Activated naive CD4-positive, alpha-beta T cell treated with anti-CD3 and anti-CD28 coated beads, Interleukin-2, amount 10 ng/mL, durations not matched to agents 7 days and 5 days (primary cell): Measurements from ENCODE around the gene CLEC19A.

Experiments
- CTCF ChIA-PET: fragments of 350-600 bp; sonication (Branson Sonifier 250); formaldehyde crosslinking; loops from one replicate; lab custom pipeline; 2021; ENCODE audit warnings: antibody characterized with exemption; lab: Charles Lee
- DNase-seq: peaks from one replicate; pipeline ENCODE4 v3.0.0-alpha.2; 2020
- H3K27ac Mint-ChIP-seq: one replicate; pipeline ENCODE4 v1.8.0; 2021; ENCODE audit warnings: mild to moderate bottlenecking, moderate library complexity, mixed read lengths
- H3K27me3 Mint-ChIP-seq: one replicate; pipeline ENCODE4 v1.8.0; 2021; ENCODE audit warnings: mild to moderate bottlenecking, mixed read lengths
- H3K36me3 Mint-ChIP-seq: one replicate; pipeline ENCODE4 v1.8.0; 2021; ENCODE audit warnings: mixed read lengths
- H3K4me1 Mint-ChIP-seq: one replicate; pipeline ENCODE4 v1.8.0; 2021; ENCODE audit warnings: mixed read lengths
- H3K4me3 Mint-ChIP-seq: one replicate; pipeline ENCODE4 v1.8.0; 2021; ENCODE audit warnings: mild to moderate bottlenecking, moderate library complexity, mixed read lengths
- H3K9me3 Mint-ChIP-seq: one replicate; pipeline ENCODE4 v1.8.0; 2021; ENCODE audit warnings: mixed read lengths

The CLEC19A gene

GRCh38 chr16:19266774-19267173 is 18.8 kb upstream of the CLEC19A start:
- H3K4me3 Mint-ChIP-seq: no peak overlapping the region
- H3K27ac Mint-ChIP-seq: no peak overlapping the region
- no peaks in the 10 kb centered on the region for H3K4me1 Mint-ChIP-seq
- no peaks in the 10 kb centered on the region for H3K36me3 Mint-ChIP-seq
- no peaks in the 10 kb centered on the region for H3K27me3 Mint-ChIP-seq
- no peak for DNase-seq
- CTCF ChIA-PET: no interaction called here
- peaks cover 20% of the 10 kb centered on the region for H3K9me3 Mint-ChIP-seq

GRCh38 chr16:19269098-19269497 is 16.4 kb upstream of the CLEC19A start:
- Mint-ChIP-seq H3K4me3 (no peak overlapping the region), H3K27me3 (no peaks in the 10 kb centered on the region), H3K9me3 (peaks cover 20% of the 10 kb centered on the region), H3K4me1 (no peaks in the 10 kb centered on the region), H3K36me3 (no peaks in the 10 kb centered on the region), H3K27ac (no peak overlapping the region)
- DNase-seq: no peak
- CTCF ChIA-PET: interaction anchor here (0.7 kb wide), 1 partner anchor 9 kb away, joined by 3 read pairs; no protein-coding TSS in a partner anchor

GRCh38 chr16:19274165-19274797 is 11.2 kb upstream of the CLEC19A start:
- CTCF ChIA-PET: no interaction called here
- no peaks in the 10 kb centered on the region for H3K36me3 Mint-ChIP-seq
- no peaks in the 10 kb centered on the region for H3K27me3 Mint-ChIP-seq
- H3K4me1 Mint-ChIP-seq: no peaks in the 10 kb centered on the region
- DNase-seq: no peak
- H3K27ac Mint-ChIP-seq: no peak overlapping the region
- H3K9me3 Mint-ChIP-seq: peaks cover 4% of the 10 kb centered on the region
- no peak overlapping the region for H3K4me3 Mint-ChIP-seq

DNA sequence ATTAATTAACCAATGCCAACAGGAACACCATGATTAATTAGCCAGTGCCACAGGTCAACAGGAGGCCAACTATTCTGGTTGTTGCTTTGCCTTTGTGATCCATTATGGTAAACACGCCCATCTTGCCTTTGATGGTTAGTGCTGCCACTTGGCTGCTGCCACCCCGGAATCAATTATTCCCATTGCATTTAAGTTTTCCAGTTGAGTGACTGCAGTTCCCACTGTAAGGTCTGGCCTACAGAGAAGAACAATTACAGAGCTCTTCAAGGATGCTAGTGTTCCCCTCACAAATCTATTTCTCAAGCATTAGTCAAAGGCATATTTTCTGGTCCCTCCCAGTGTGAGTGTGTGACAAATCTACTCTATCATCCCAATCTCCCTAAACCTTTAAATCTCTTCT is 7.1 kb upstream of the CLEC19A start:
- Mint-ChIP-seq H3K9me3 (no peaks in the 10 kb centered on the region), H3K27ac (no peak overlapping the region), H3K4me3 (no peak overlapping the region), H3K4me1 (no peaks in the 10 kb centered on the region), H3K27me3 (no peaks in the 10 kb centered on the region), H3K36me3 (no peaks in the 10 kb centered on the region)
- no peak for DNase-seq
- CTCF ChIA-PET: interaction anchor here (1.1 kb wide), 1 partner anchor 9 kb away, joined by 3 read pairs; no protein-coding TSS in a partner anchor

DNA sequence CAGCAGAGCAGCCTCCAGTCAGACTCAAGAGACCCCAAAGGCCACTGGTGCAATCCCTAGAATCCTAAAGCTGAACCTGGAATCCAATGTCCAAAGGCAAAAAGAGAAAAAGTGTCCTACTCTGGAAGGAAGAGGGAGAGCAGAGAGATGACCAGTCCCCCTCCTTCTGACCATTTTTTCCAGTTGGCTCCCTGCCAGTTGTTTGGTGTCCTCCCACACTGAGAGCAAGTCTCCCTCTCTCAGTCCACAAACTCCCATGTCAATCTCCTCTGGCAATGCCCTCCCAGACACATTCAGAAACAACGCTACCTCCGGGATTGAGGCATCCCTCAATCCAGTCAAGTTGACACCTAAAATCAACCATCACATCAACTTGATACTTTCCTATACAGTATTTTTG is 4.3 kb upstream of the CLEC19A start:
- CTCF ChIA-PET: no interaction called here
- Mint-ChIP-seq H3K27me3 (no peaks in the 10 kb centered on the region), H3K27ac (no peak overlapping the region), H3K4me3 (no peak overlapping the region), H3K36me3 (no peaks in the 10 kb centered on the region), H3K9me3 (no peaks in the 10 kb centered on the region), H3K4me1 (no peaks in the 10 kb centered on the region)
- no peak for DNase-seq

DNA sequence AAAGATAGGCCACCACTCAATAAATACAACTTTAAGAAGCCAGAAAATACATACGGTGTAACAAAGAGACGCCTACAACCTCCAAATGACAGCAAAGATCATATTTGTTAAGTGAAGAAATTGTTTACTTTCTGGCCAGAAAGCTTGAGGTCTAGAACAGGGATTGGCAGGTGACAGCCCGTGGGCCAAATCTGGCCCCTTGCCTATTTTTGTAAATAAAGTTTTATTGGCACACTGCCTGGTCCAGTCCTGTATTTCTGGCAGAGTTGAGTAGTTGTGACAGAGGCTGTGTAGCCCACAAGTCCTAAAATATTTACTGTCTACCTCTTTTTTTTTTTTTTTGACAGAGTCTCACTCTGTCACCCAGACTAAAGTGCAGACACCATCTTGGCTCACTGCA is 3.4 kb upstream of the CLEC19A start:
- CTCF ChIA-PET: no interaction called here
- Mint-ChIP-seq H3K27ac (no peak overlapping the region), H3K9me3 (no peaks in the 10 kb centered on the region)

GRCh38 chr16:19283637-19284036 is 1.9 kb upstream of the CLEC19A start:
- DNase-seq: no peak
- H3K4me1 Mint-ChIP-seq: no peaks in the 10 kb centered on the region
- no peak overlapping the region for H3K4me3 Mint-ChIP-seq
- CTCF ChIA-PET: no interaction called here
- no peaks in the 10 kb centered on the region for H3K36me3 Mint-ChIP-seq
- H3K27me3 Mint-ChIP-seq: no peaks in the 10 kb centered on the region
- H3K27ac Mint-ChIP-seq: no peak overlapping the region
- H3K9me3 Mint-ChIP-seq: no peaks in the 10 kb centered on the region

More for the DNA sequence above, 3.4 kb upstream of the CLEC19A start:
- no peak overlapping the region for H3K4me3 Mint-ChIP-seq
- no peaks in the 10 kb centered on the region for H3K27me3 Mint-ChIP-seq
- no peaks in the 10 kb centered on the region for H3K4me1 Mint-ChIP-seq
- H3K36me3 Mint-ChIP-seq: no peaks in the 10 kb centered on the region
- no peak for DNase-seq

- Mint-ChIP-seq H3K4me3 (no peak overlapping the region), H3K36me3 (no peaks in the 10 kb centered on the region), H3K27ac (no peak overlapping the region), H3K4me1 (no peaks in the 10 kb centered on the region), H3K27me3 (no peaks in the 10 kb centered on the region), H3K9me3 (no peaks in the 10 kb centered on the region)
- no peak for DNase-seq
- CTCF ChIA-PET: no interaction called here
Observed at GRCh38 chr16:19284207-19284606, 1.3 kb upstream of the CLEC19A start.

DNA sequence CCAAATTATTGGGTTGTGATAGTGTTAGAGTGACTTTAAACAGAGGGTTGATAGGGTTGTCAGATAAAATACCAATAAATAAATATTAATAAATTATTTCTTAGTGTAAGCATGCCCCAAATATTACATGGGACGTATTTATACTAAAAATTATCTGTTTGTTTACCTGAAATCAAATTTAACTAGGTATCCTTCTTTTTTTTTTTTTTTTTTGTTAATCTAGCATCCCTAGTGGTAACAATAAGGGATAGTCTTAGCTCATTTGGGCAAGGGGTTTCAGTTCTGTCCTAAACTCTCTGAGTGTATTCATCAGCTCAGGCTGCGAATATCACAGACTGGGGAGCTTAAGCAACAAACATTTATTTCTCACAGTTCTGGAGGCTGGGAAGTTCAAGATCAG is 1.3 kb downstream of the CLEC19A start:
- H3K36me3 Mint-ChIP-seq: no peaks in the 10 kb centered on the region
- CTCF ChIA-PET: no interaction called here
- H3K9me3 Mint-ChIP-seq: no peaks in the 10 kb centered on the region
- no peaks in the 10 kb centered on the region for H3K4me1 Mint-ChIP-seq
- no peak overlapping the region for H3K27ac Mint-ChIP-seq
- H3K4me3 Mint-ChIP-seq: no peak overlapping the region
- no peak for DNase-seq
- peaks cover 4% of the 10 kb centered on the region for H3K27me3 Mint-ChIP-seq

GRCh38 chr16:19287241-19287640 is 1.7 kb downstream of the CLEC19A start:
- no peaks in the 10 kb centered on the region for H3K4me1 Mint-ChIP-seq
- CTCF ChIA-PET: no interaction called here

DNA sequence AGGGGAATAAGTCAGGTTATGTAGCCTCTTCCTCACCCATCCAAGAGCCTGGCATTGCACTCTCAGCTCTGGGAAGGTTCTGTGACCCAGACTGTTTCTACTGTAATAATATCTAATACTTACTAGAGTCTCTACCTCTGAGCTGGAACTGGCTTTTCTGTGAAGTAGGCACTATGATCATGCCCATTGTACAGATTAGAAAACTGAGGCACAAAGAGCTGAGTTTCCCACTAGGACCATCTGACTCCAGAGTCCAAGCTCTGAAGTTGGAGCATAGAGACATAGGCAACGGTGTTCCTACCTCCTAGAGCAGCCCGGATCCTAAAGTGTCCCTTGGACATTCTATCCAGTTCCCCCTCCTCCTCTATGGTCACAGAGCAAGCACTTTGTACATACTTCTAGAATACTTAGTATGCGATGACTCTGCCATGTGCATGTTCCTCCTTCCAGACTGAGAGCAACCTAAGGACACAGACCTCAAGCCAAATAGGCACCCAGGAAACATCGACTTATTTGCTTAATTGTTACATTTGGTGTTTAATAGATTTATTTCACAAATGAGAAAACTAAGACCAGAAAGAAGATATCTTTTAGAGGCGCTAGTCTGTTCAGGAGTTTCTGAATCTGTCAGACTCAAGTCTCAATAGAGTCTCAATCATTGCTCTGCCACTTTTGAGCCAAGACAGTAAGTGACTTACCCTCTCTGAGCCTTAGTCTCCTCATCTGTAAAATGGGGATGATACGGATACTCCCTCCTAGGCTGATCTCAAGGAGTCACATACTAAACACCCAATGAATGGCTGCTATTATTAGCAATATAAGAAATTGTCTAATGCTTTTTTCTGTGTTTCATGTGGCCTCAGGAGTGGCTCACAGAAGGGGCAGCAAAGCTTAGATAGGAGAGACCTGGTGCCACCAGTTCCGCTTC is 3.6 kb downstream of the CLEC19A start:
- no peak overlapping the region for H3K27ac Mint-ChIP-seq
- no peak overlapping the region for H3K4me3 Mint-ChIP-seq
- no peaks in the 10 kb centered on the region for H3K36me3 Mint-ChIP-seq
- CTCF ChIA-PET: no interaction called here
- no peak for DNase-seq
- peaks cover 4% of the 10 kb centered on the region for H3K9me3 Mint-ChIP-seq
- H3K27me3 Mint-ChIP-seq: peaks cover 4% of the 10 kb centered on the region
- peaks cover under 1% of the 10 kb centered on the region for H3K4me1 Mint-ChIP-seq

More at GRCh38 chr16:19287241-19287640, 1.7 kb downstream of the CLEC19A start:
- H3K27ac Mint-ChIP-seq: no peak overlapping the region
- H3K9me3 Mint-ChIP-seq: no peaks in the 10 kb centered on the region
- H3K4me3 Mint-ChIP-seq: no peak overlapping the region
- no peak for DNase-seq
- H3K27me3 Mint-ChIP-seq: peaks cover 4% of the 10 kb centered on the region
- H3K36me3 Mint-ChIP-seq: no peaks in the 10 kb centered on the region

GRCh38 chr16:19289811-19290485 is 4.4 kb downstream of the CLEC19A start:
- no peak overlapping the region for H3K4me3 Mint-ChIP-seq
- H3K4me1 Mint-ChIP-seq: peaks cover 6% of the 10 kb centered on the region
- CTCF ChIA-PET: no interaction called here
- H3K9me3 Mint-ChIP-seq: peaks cover 5% of the 10 kb centered on the region
- H3K27me3 Mint-ChIP-seq: peaks cover 4% of the 10 kb centered on the region
- H3K27ac Mint-ChIP-seq: no peak overlapping the region
- no peak for DNase-seq
- no peaks in the 10 kb centered on the region for H3K36me3 Mint-ChIP-seq

DNA sequence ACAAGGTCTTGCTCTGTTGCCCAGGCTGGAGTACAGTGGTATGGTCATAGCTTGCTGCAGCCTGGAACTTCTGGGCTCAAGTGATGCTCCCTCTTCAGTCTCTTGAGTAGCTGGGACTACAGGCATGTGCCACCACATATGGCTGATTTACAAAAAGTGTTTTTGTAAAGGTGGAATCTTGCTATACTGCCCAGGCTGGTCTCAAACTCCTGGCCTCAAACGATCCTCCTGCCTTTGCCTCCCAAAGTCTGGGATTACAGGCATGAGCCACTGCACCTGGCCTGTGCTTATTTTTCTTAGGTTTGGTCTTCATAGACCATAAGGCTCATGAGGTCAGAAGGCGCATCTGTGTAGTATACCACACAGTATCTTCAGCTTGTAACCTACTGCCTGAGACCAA is 5.3 kb downstream of the CLEC19A start:
- no peak overlapping the region for H3K4me3 Mint-ChIP-seq
- H3K9me3 Mint-ChIP-seq: peaks cover 5% of the 10 kb centered on the region
- peaks cover 6% of the 10 kb centered on the region for H3K4me1 Mint-ChIP-seq
- CTCF ChIA-PET: no interaction called here
- no peaks in the 10 kb centered on the region for H3K36me3 Mint-ChIP-seq
- H3K27me3 Mint-ChIP-seq: peaks cover 4% of the 10 kb centered on the region
- DNase-seq: no peak
- H3K27ac Mint-ChIP-seq: no peak overlapping the region

DNA sequence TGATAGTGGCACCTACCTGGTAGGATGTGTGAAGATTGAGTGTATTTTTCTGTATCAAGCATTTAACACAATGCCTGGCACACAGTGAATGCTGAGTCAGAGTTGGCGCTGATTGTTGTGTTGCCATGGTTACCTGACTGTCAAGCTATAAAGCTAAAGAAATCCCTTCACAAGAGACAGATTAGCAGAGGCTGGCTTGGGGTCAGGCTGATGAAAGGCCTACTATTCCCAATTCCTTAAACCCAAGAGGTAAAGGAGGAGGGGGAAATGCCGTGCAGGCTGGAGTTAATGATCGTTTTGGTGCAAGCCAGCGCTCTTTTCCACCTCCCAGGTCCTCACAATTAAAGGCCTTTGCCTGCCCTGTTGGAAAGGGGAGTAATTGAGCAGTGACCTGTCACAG is 5.9 kb downstream of the CLEC19A start:
- CTCF ChIA-PET: no interaction called here

More for the DNA sequence above, 5.9 kb downstream of the CLEC19A start:
- no peak overlapping the region for H3K4me3 Mint-ChIP-seq
- no peaks in the 10 kb centered on the region for H3K36me3 Mint-ChIP-seq
- peaks cover 4% of the 10 kb centered on the region for H3K27me3 Mint-ChIP-seq
- H3K27ac Mint-ChIP-seq: no peak overlapping the region
- peaks cover 6% of the 10 kb centered on the region for H3K4me1 Mint-ChIP-seq
- no peak for DNase-seq
- peaks cover 5% of the 10 kb centered on the region for H3K9me3 Mint-ChIP-seq
